ENCODE results near the gene POU6F2. TPM values are rescaled to one million over a fixed set of nuclear protein-coding genes. Genes with fewer than 3 reads are reported as not detected.

POU6F2 gene
- total RNA-seq, 1 donor from 2014 or later: 0.08 TPM

GRCh38 chr7:39071116-39071515 is 93.4 kb downstream of the POU6F2 start:
- ATAC-seq: no peak

GRCh38 chr7:39073432-39073831 is 95.7 kb downstream of the POU6F2 start:
- ATAC-seq: no peak

GRCh38 chr7:39075210-39075609 is 97.5 kb downstream of the POU6F2 start:
- no peak for ATAC-seq

GRCh38 chr7:39083781-39084180 is 106.1 kb downstream of the POU6F2 start:
- ATAC-seq: no peak

GRCh38 chr7:39084349-39084748 is 106.6 kb downstream of the POU6F2 start:
- ATAC-seq: no peak

GRCh38 chr7:39085189-39085588 is 107.5 kb downstream of the POU6F2 start:
- no peak for ATAC-seq

- ATAC-seq: no peak
Observed at GRCh38 chr7:39085590-39086049, 107.9 kb downstream of the POU6F2 start.

GRCh38 chr7:39086638-39087360 is 109.1 kb downstream of the POU6F2 start:
- no peak for ATAC-seq

- no peak for ATAC-seq
Observed at GRCh38 chr7:39088730-39089593, 111.3 kb downstream of the POU6F2 start.

- ATAC-seq: no peak
Observed at GRCh38 chr7:39091145-39091544, 113.4 kb downstream of the POU6F2 start.

GRCh38 chr7:39091774-39092173 is 114.1 kb downstream of the POU6F2 start:
- no peak for ATAC-seq

GRCh38 chr7:39094731-39095130 is 117.0 kb downstream of the POU6F2 start:
- no peak for ATAC-seq

GRCh38 chr7:39095875-39096619 is 118.3 kb downstream of the POU6F2 start:
- no peak for ATAC-seq

- no peak for ATAC-seq
Observed at GRCh38 chr7:39098506-39098905, 120.8 kb downstream of the POU6F2 start.

- ATAC-seq: no peak
Observed at GRCh38 chr7:39099146-39099545, 121.4 kb downstream of the POU6F2 start.

- ATAC-seq: no peak
Observed at GRCh38 chr7:39100270-39100669, 122.6 kb downstream of the POU6F2 start.

GRCh38 chr7:39102234-39102633 is 124.5 kb downstream of the POU6F2 start:
- ATAC-seq: no peak

- no peak for ATAC-seq
Observed at GRCh38 chr7:39105720-39106119, 128.0 kb downstream of the POU6F2 start.

GRCh38 chr7:39125846-39126245 is 148.1 kb downstream of the POU6F2 start:
- no peak for ATAC-seq

- ATAC-seq: no peak
Observed at GRCh38 chr7:39127058-39127457, 149.3 kb downstream of the POU6F2 start.

GRCh38 chr7:39128287-39128843 is 150.7 kb downstream of the POU6F2 start:
- ATAC-seq: no peak

- no peak for ATAC-seq
Observed at GRCh38 chr7:39130274-39130673, 152.6 kb downstream of the POU6F2 start.

Data from esophagus mucosa (tissue), 1 donor.